ENCODE results near the gene ZNF850. TPM values are rescaled to one million over a fixed set of nuclear protein-coding genes. Genes with fewer than 3 reads are reported as not detected.
"Not testable (repeated sequence)": the region's sequence is repeated elsewhere in the genome, so short reads cannot be mapped to it uniquely, and the experiment has no call there.

ZNF850 gene
- polyA plus RNA-seq, 1 experiment: 1.2 TPM

GRCh38 chr19:36745870-36746269 lies 26.7 kb downstream of the ZNF850 start:
- ChIA-PET CTCF (interaction anchor here (0.6 kb wide), 1 partner anchor 126 kb away, joined by 3 read pairs; no protein-coding TSS in a partner anchor), POLR2A (no interaction called here)
- H3K4me3 ChIP-seq (ENCODE audit: low read depth, low read length): no peak overlapping the region
- H3K27me3 ChIP-seq (ENCODE audit: control insufficient read depth, insufficient read depth, low read length): no peaks in the 10 kb centered on the region
- no peak for DNase-seq (ENCODE audit: low read depth, low spot score)
- peaks cover 81% of the 10 kb centered on the region for H3K9me3 ChIP-seq (ENCODE audit: control insufficient read depth, insufficient read depth, low read length)
- TF ChIP-seq, protein P1, sequence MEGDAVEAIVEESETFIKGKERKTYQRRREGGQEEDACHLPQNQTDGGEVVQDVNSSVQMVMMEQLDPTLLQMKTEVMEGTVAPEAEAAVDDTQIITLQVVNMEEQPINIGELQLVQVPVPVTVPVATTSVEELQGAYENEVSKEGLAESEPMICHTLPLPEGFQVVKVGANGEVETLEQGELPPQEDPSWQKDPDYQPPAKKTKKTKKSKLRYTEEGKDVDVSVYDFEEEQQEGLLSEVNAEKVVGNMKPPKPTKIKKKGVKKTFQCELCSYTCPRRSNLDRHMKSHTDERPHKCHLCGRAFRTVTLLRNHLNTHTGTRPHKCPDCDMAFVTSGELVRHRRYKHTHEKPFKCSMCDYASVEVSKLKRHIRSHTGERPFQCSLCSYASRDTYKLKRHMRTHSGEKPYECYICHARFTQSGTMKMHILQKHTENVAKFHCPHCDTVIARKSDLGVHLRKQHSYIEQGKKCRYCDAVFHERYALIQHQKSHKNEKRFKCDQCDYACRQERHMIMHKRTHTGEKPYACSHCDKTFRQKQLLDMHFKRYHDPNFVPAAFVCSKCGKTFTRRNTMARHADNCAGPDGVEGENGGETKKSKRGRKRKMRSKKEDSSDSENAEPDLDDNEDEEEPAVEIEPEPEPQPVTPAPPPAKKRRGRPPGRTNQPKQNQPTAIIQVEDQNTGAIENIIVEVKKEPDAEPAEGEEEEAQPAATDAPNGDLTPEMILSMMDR (IDR thresholded peaks at IDR 0.05; ENCODE audit: low read depth, low read length): no peak
- H3K27ac ChIP-seq (ENCODE audit: low read depth, low read length): no peak overlapping the region

DNA sequence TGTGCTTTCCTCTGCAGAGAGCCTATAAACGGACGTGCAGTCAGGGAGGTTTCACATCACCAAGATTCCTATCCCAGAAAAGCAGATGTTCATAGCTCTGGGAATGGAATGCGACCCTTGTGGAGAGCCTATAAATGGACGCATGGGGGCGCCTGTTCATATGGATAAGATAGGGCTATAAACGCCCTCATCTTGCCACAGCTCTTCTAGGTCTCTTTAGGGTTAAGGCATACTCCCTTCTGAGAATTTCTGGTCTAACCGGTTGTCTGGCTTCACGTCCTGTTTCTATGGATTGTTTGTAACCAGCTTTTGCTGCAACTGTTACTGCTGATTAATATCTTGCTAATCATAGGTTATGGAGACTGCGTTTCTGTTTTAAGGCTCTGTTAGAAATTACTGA lies 36.4 kb downstream of the ZNF850 start:
- H3K9me3 ChIP-seq (ENCODE audit: control insufficient read depth, insufficient read depth, low read length): peaks cover 38% of the 10 kb centered on the region
- DNase-seq (ENCODE audit: low read depth, low spot score); CTCF ChIA-PET; H3K4me3 ChIP-seq (ENCODE audit: low read depth, low read length); POLR2A ChIA-PET; H3K27me3 ChIP-seq (ENCODE audit: control insufficient read depth, insufficient read depth, low read length); H3K27ac ChIP-seq (ENCODE audit: low read depth, low read length): not testable (repeated sequence)

DNA sequence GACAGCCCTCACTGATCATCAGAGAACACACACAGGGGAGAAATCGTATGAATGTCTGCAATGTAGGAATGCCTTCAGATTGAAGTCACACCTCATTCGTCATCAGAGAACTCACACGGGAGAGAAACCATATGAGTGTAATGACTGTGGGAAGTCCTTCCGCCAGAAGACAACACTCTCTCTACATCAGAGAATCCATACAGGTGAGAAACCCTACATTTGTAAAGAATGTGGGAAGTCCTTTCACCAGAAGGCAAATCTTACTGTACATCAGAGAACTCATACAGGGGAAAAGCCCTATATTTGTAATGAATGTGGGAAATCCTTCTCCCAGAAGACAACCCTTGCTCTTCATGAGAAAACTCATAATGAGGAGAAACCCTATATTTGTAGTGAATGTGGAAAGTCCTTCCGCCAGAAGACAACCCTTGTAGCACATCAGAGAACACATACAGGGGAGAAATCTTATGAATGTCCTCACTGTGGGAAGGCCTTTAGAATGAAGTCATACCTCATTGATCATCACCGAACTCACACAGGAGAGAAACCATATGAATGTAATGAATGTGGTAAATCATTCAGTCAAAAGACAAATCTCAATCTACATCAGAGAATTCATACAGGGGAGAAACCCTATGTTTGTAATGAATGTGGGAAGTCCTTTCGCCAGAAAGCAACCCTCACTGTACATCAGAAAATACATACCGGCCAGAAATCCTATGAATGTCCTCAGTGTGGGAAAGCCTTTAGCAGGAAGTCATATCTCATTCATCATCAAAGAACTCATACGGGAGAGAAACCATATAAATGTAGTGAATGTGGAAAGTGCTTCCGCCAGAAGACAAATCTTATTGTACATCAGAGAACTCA lies 52.7 kb downstream of the ZNF850 start:
- peaks cover 51% of the 10 kb centered on the region for H3K9me3 ChIP-seq (ENCODE audit: control insufficient read depth, insufficient read depth, low read length)
- ChIA-PET POLR2A (no interaction called here), CTCF (no interaction called here)
- H3K27me3 ChIP-seq (ENCODE audit: control insufficient read depth, insufficient read depth, low read length): no peaks in the 10 kb centered on the region
- H3K27ac ChIP-seq (ENCODE audit: low read depth, low read length): no peak overlapping the region
- TF ChIP-seq, protein P1 (IDR thresholded peaks at IDR 0.05; ENCODE audit: low read depth, low read length): no peak
- no peak overlapping the region for H3K4me3 ChIP-seq (ENCODE audit: low read depth, low read length)
- DNase-seq (ENCODE audit: low read depth, low spot score): no peak

DNA sequence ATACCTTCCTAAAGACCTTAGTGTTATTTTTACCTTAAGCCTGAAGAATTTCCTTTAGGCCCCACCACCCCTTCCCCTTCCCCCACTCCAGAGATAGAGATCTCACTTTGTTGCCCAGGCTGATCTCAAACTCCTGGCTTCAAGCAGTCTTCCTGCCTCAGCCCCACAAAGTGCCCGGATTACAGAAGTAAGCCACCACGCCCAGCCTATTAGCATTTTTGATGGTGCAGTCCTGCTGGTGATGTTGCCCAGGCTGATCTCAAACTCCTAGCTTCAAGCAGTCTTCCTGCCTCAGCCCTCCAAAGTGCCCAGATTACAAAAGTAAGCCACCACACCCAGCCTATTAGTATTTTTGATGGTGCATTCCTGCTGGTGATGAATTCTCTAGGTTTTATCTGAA lies 63.2 kb downstream of the ZNF850 start:
- no peak overlapping the region for H3K27ac ChIP-seq (ENCODE audit: low read depth, low read length)
- H3K27me3 ChIP-seq (ENCODE audit: control insufficient read depth, insufficient read depth, low read length): no peaks in the 10 kb centered on the region
- DNase-seq (ENCODE audit: low read depth, low spot score): no peak
- CTCF ChIA-PET: no interaction called here
- no peak overlapping the region for H3K4me3 ChIP-seq (ENCODE audit: low read depth, low read length)
- peaks cover 55% of the 10 kb centered on the region for H3K9me3 ChIP-seq (ENCODE audit: control insufficient read depth, insufficient read depth, low read length)
- POLR2A ChIA-PET: interaction anchor here (0.6 kb wide), 1 partner anchor 91 kb away, joined by 3 read pairs; no protein-coding TSS in a partner anchor
- TF ChIP-seq, protein P1 (IDR thresholded peaks at IDR 0.05; ENCODE audit: low read depth, low read length): no peak

DNA sequence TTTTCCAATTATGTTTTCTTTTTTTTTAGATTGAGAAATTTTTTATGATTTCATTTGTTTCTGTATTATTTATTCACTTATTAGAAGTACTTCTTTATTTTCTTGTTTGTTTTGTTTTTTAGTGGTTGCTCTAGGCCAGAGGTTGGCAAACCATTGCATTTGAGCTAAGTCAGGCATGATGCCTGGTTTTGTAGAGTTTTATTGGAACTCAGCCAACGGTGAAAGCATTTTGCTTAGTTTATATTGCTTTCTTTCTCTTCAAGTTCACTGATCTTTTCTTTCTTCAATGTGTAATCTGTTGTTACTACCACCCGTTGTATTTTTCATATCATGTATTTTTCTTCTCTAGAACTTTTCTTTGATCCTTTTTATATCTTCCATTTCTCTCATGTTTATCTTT lies 65.5 kb downstream of the ZNF850 start:
- H3K4me3 ChIP-seq (ENCODE audit: low read depth, low read length): no peak overlapping the region
- no peak overlapping the region for H3K27ac ChIP-seq (ENCODE audit: low read depth, low read length)
- no peaks in the 10 kb centered on the region for H3K27me3 ChIP-seq (ENCODE audit: control insufficient read depth, insufficient read depth, low read length)
- TF ChIP-seq, protein P1 (IDR thresholded peaks at IDR 0.05; ENCODE audit: low read depth, low read length): no peak
- no peak for DNase-seq (ENCODE audit: low read depth, low spot score)
- peaks cover 42% of the 10 kb centered on the region for H3K9me3 ChIP-seq (ENCODE audit: control insufficient read depth, insufficient read depth, low read length)
- CTCF ChIA-PET: interaction anchor here (0.9 kb wide), 1 partner anchor 10 kb away, joined by 3 read pairs; no protein-coding TSS in a partner anchor
- POLR2A ChIA-PET: no interaction called here
